ENCODE measurements around the gene OTC. TPM values are rescaled to one million over a fixed set of nuclear protein-coding genes. Genes with fewer than 3 reads are reported as not detected.
A peak's percentile ranks its signal among the peaks of the same experiment; 100 is the strongest.

The OTC gene
- total RNA-seq, 1 donor = not detected

DNA sequence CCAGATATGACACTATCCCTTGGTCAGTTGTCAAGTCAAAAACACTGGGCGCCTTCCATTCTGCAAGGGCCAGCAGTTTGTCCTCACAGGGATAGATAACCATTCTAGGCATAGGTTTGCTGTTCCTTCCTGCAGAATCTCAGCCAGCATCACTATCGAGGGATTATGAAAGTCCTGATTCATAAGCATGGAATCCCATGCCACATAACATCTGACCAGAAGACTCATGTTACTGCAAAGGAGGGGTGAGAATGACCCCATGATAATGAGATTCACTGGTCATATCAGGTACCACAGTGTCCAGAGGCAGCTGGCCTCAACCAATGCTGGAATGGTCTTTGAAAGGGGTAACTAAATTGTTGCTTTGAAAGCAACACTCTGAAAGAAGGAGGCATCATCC, 84.7 kb downstream of the OTC start:
- TF ChIP-seq, protein P1, sequence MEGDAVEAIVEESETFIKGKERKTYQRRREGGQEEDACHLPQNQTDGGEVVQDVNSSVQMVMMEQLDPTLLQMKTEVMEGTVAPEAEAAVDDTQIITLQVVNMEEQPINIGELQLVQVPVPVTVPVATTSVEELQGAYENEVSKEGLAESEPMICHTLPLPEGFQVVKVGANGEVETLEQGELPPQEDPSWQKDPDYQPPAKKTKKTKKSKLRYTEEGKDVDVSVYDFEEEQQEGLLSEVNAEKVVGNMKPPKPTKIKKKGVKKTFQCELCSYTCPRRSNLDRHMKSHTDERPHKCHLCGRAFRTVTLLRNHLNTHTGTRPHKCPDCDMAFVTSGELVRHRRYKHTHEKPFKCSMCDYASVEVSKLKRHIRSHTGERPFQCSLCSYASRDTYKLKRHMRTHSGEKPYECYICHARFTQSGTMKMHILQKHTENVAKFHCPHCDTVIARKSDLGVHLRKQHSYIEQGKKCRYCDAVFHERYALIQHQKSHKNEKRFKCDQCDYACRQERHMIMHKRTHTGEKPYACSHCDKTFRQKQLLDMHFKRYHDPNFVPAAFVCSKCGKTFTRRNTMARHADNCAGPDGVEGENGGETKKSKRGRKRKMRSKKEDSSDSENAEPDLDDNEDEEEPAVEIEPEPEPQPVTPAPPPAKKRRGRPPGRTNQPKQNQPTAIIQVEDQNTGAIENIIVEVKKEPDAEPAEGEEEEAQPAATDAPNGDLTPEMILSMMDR (IDR thresholded peaks at IDR 0.05; ENCODE audit: insufficient read depth, low read depth, low read length) = no peak
- DNase-seq (ENCODE audit: low read depth) = peak; percentile 0
- no peak overlapping the region for H3K4me3 ChIP-seq (ENCODE audit: low read depth, low read length)

DNA sequence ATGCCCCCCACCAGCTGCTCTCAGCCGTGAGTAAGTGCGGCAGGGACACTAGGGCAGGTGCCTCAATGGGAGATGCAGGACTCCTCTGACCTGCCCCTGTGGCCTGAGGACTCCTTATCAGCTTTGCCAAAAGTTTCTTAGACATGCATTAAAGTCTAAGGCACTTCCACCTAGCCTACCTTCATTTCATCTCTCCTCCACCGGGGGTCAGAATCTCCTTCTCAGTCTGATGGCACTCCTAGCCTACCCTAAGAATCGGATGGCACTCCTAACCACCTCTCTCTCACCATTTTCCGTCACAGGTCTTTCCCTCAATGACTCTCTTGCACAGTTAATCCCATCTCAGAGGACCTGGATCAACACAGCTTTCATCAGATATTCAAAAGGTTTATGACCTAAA, 85.9 kb downstream of the OTC start:
- DNase-seq (ENCODE audit: low read depth) = no peak
- no peak overlapping the region for H3K4me3 ChIP-seq (ENCODE audit: low read depth, low read length)
- TF ChIP-seq, protein P1 (IDR thresholded peaks at IDR 0.05; ENCODE audit: insufficient read depth, low read depth, low read length) = no peak

DNA sequence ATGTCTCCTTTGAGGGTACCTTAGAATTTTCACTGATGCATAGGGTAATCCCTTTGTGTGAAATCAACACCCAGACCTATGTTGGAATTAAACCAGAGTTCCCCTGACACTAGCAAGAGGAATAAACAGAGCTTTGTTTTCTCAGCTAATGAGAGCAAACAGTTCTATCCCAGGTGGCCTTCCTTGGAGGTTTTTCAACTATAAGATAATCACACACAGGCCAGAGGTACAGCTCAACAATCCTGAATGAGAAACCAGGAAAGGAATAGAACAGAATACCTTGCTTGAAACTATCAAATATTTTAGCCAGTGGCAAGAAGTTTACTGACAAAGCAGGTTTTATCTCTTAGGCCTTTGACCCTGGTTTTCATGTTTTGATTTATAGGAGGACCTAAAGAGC, 100.2 kb downstream of the OTC start:
- DNase-seq (ENCODE audit: low read depth) = no peak
- H3K4me3 ChIP-seq (ENCODE audit: low read depth, low read length) = no peak overlapping the region
- TF ChIP-seq, protein P1 (IDR thresholded peaks at IDR 0.05; ENCODE audit: insufficient read depth, low read depth, low read length) = no peak

DNA sequence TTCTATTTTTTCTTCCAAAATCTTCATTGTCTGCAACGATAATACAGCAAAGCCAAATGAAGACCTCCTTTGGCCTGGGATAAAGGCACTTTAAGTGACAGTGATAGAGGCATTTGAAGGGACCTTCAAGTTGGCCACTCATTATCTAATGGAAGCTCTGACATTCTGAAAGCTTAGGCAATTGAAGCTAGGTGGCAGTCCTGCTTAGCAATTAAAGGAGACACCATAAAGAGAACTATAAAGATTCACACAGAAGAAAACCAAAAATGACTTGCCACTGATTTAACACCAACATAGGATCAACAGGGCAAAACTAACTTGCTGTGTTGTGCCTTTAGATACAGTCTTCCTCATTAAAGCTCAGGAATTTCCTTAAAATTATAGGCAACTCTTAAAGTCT, 105.7 kb downstream of the OTC start:
- DNase-seq (ENCODE audit: low read depth) = no peak
- no peak overlapping the region for H3K4me3 ChIP-seq (ENCODE audit: low read depth, low read length)
- TF ChIP-seq, protein P1 (IDR thresholded peaks at IDR 0.05; ENCODE audit: insufficient read depth, low read depth, low read length) = no peak

DNA sequence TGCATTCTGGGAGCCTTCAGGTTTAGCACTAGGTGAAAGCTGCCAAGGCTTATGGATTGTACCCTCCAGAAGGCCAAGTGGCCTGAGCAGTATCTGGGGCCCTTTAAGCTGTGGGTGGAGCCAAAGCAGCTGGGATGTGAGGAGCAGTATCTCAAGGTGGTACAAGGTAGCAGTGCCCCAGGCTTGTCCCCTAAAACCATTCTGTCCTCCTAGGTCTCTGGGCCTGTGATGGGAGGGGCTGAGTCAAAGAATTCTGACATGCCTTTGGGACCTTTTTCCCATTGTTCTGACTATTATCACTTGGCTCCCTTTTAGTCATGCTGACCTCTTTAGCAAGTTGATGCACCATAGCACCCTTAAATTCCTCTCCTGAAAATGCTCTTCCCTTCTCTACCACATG, 109.9 kb downstream of the OTC start:
- no peak for DNase-seq (ENCODE audit: low read depth)
- TF ChIP-seq, protein P1 (IDR thresholded peaks at IDR 0.05; ENCODE audit: insufficient read depth, low read depth, low read length) = no peak
- H3K4me3 ChIP-seq (ENCODE audit: low read depth, low read length) = no peak overlapping the region

DNA sequence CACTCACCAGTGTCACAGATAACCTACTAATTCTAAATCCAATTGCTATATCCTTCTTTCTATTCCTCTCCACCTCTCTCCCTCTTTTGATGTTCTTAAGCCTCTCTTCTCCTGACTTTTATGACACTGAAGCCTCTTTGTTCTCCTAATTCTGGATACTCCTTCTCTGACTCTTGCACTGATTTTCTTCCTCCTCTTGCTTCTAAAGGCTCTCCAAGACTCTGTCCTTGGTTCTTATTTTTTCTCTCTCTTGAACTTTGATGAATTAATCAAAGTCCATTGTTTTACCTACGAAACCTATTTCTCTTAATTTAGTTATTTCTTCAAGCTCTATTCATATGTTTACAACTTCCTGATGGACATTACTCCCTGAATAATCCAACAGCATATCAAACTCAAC, 113.3 kb downstream of the OTC start:
- DNase-seq (ENCODE audit: low read depth) = no peak
- H3K4me3 ChIP-seq (ENCODE audit: low read depth, low read length) = no peak overlapping the region
- TF ChIP-seq, protein P1 (IDR thresholded peaks at IDR 0.05; ENCODE audit: insufficient read depth, low read depth, low read length) = no peak

DNA sequence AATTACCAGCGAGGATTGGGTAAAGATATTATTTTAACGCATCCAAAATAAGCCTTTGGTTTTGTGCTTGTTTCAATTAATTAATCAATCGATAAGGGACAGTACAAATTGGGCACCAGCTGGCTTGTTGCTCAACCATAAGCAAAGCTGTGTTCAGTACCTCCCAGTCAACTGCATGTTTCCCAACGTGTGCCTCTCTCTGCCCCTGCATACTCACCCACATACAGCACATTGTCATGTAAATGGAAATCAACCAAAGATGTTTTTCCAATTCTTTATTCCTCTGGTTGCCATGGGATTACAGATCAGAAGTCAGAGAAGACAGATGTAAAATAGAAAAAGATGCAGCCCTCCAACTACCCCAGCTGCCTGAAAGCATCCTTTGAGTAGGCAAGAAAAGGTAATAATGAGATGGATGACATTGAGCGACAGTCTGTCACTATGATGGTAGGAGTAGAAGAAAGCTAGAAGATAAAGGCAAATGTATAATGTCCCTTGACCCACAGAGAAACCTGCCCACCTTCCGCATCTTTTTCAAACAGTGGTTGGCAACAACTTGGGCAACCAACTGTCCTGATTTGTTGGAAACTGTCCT, 116.3 kb downstream of the OTC start:
- TF ChIP-seq, protein P1 (IDR thresholded peaks at IDR 0.05; ENCODE audit: insufficient read depth, low read depth, low read length) = no peak
- no peak overlapping the region for H3K4me3 ChIP-seq (ENCODE audit: low read depth, low read length)
- DNase-seq (ENCODE audit: low read depth) = no peak
